A549 (cell line): ENCODE data around the gene VPS13A. TPM values are rescaled to one million over a fixed set of nuclear protein-coding genes. Genes with fewer than 3 reads are reported as not detected.
"Not testable (repeated sequence)": the region's sequence is repeated elsewhere in the genome, so short reads cannot be mapped to it uniquely, and the experiment has no call there.

Experiments
- ATAC-seq, 2 experiments: fragments of 200-7000 bp in 1 of 2; fragments of >200 bp in 1 of 2; cut with Nextera tagmentation in 1 of 2; cut with Tn5 transposase in 1 of 2; 3 replicates each; pipeline versions ENCODE4 v1.8.0 to v1.9.1; 2018 to 2020; ENCODE audit warnings: mild to moderate bottlenecking in 1 of 2, moderate library complexity in 1 of 2
- CTCF ChIA-PET: fragments of 300-600 bp; sonication (Branson Sonifier 250); formaldehyde crosslinking; extraction: SDS; loops from one replicate; lab custom pipeline; 2021; ENCODE audit warnings: antibody characterized with exemption, inconsistent platforms; lab: Yijun Ruan, JAX
- POLR2A ChIA-PET: fragments of 350-600 bp; formaldehyde crosslinking; extraction: SDS; loops from one replicate; lab custom pipeline; 2021; ENCODE audit warnings: antibody characterized with exemption, inconsistent platforms; lab: Yijun Ruan, JAX
- DNase-seq, 2 experiments: peaks; one replicate each; pipeline versions ENCODE4 v3.0.0 to v3.0.0-alpha.2; 2011 to 2016; ENCODE audit warnings: low read depth in 1 of 2, low spot score in 1 of 2
- FAIRE-seq: peaks from 2 replicates; lab custom pipeline; 2011; peaks lifted over from hg19 to GRCh38; lab: Jason Lieb, UNC
- H3K27ac ChIP-seq, 2 experiments: fragments of >200 bp; sonication (Bioruptor Twin); formaldehyde crosslinking; 3 replicates each; pipeline ENCODE4 v1.5.1; 2016 to 2017
- H3K4me1 ChIP-seq: fragments of >200 bp; sonication (Bioruptor Twin); formaldehyde crosslinking; 3 replicates; pipeline ENCODE4 v1.6.1; 2016
- H3K4me2 ChIP-seq: fragments of >200 bp; sonication (Bioruptor Twin); formaldehyde crosslinking; 3 replicates; pipeline ENCODE4 v1.6.1; 2016
- H3K4me3 ChIP-seq: fragments of >200 bp; sonication (Bioruptor Twin); formaldehyde crosslinking; 3 replicates; pipeline ENCODE4 v1.5.1; 2016
- H3K9me3 ChIP-seq: fragments of >200 bp; sonication (Bioruptor Twin); formaldehyde crosslinking; 3 replicates; pipeline ENCODE4 v1.6.1; 2016
- CHD4 ChIP-seq: fragments of 200-600 bp; sonication (generic); IDR thresholded peaks from 2 replicates; pipeline ENCODE4 v1.6.1; 2016; ENCODE audit warnings: antibody characterized with exemption, mild to moderate bottlenecking, borderline replicate concordance
- CTCF ChIP-seq: fragments of >200 bp; sonication (Bioruptor Twin); formaldehyde crosslinking; IDR thresholded peaks from 3 replicates; pipeline ENCODE4 v1.5.1; 2016
- GATA3 ChIP-seq: IDR thresholded peaks from 2 replicates; pipeline ENCODE4 v1.6.1; 2012; ENCODE audit warnings: borderline replicate concordance
- HES2 ChIP-seq: fragments of >200 bp; sonication (Bioruptor Twin); formaldehyde crosslinking; IDR thresholded peaks from 2 replicates; pipeline ENCODE4 v1.6.1; 2016
- HEYL ChIP-seq: fragments of 250-450 bp; sonication (Bioruptor Pico); IDR thresholded peaks from 2 replicates; pipeline ENCODE4 v1.8.0; 2021; ENCODE audit warnings: mild to moderate bottlenecking, moderate library complexity
- JUN ChIP-seq, 2 experiments: fragments of >200 bp; sonication (Bioruptor Twin); formaldehyde crosslinking; IDR thresholded peaks; 2 replicates in 1 of 2; 3 replicates in 1 of 2; pipeline ENCODE4 v1.6.1; 2016 to 2017
- JUNB ChIP-seq: fragments of >200 bp; sonication (Bioruptor Twin); formaldehyde crosslinking; IDR thresholded peaks from 2 replicates; pipeline ENCODE4 v1.6.1; 2016
- KDM5A ChIP-seq: fragments of 200-600 bp; sonication (generic); IDR thresholded peaks from 2 replicates; pipeline ENCODE4 v1.6.1; 2016; ENCODE audit warnings: antibody characterized with exemption, mild to moderate bottlenecking
- MAFK ChIP-seq: fragments of 450-650 bp; IDR thresholded peaks from 2 replicates; pipeline ENCODE4 v1.6.1; 2014; ENCODE audit not compliant: partially characterized antibody
- MAZ ChIP-seq: fragments of 150-350 bp; IDR thresholded peaks from 2 replicates; pipeline ENCODE4 v1.6.1; 2014; ENCODE audit warnings: antibody characterized with exemption, low read depth, low read length, borderline replicate concordance
- NPAS2 ChIP-seq: fragments of 250-450 bp; sonication (Bioruptor Pico); IDR thresholded peaks from 2 replicates; pipeline ENCODE4 v1.8.0; 2022; ENCODE audit warnings: mild to moderate bottlenecking, moderate library complexity, borderline replicate concordance
- POLR2A ChIP-seq: IDR thresholded peaks from 2 replicates; pipeline ENCODE4 v1.6.1; 2012; ENCODE audit warnings: mild to moderate bottlenecking, low read length
- RAD21 ChIP-seq, 2 experiments: fragments of >200 bp in 1 of 2; sonication (Bioruptor Twin) in 1 of 2; formaldehyde crosslinking in 1 of 2; IDR thresholded peaks in 1 of 2; conservative IDR thresholded peaks in 1 of 2; 2 replicates in 1 of 2; 3 replicates in 1 of 2; pipeline ENCODE4 v1.6.1; 2012 to 2018; ENCODE audit warnings: inconsistent platforms in 1 of 2
- TFCP2L1 ChIP-seq: fragments of 250-450 bp; sonication (Bioruptor Pico); IDR thresholded peaks from 2 replicates; pipeline ENCODE4 v1.5.0; 2021; ENCODE audit warnings: mild to moderate bottlenecking
- TP53 ChIP-seq: fragments of 250-450 bp; sonication (Bioruptor Pico); IDR thresholded peaks from 2 replicates; pipeline ENCODE4 v1.5.0; 2021; ENCODE audit warnings: mild to moderate bottlenecking, moderate library complexity
- USF2 ChIP-seq: fragments of 450-650 bp; IDR thresholded peaks from 2 replicates; pipeline ENCODE4 v1.6.1; 2014; ENCODE audit warnings: antibody characterized with exemption
- ZSCAN20 ChIP-seq: fragments of 250-450 bp; sonication (Bioruptor Pico); IDR thresholded peaks from 2 replicates; pipeline ENCODE4 v1.8.0; 2022; ENCODE audit warnings: mild to moderate bottlenecking, moderate library complexity
- WGBS: methylation state at CpG from one replicate; pipeline ENCODE4 v1.1.6; 2017; ENCODE audit errors: missing lambda C conversion rate; 5-methylcytosine and 5-hydroxymethylcytosine counted together
- polyA plus RNA-seq, 4 experiments: library from polyadenylated mRNA; depleted of rRNA in 3 of 4; stranded (reverse); fragments of >200 nt; fragmentation: RNase III in 1 of 4; extraction: RNeasy Plus Mini Kit Qiagen cat#74134 plus additional on column Dnase treatment in 1 of 4; gene quantifications; 2 replicates in 3 of 4; 3 replicates in 1 of 4; pipeline ENCODE4 v1.2.3, GENCODE V29; 2011 to 2017
- TF ChIP-seq, protein P1 (sequence below): IDR thresholded peaks from 2 replicates; pipeline ENCODE4 v1.6.1; 2012; ENCODE audit warnings: low read depth, borderline replicate concordance
- TF ChIP-seq, protein P2 (sequence below): fragments of 150-350 bp; IDR thresholded peaks from 2 replicates; pipeline ENCODE4 v1.6.1; 2014; ENCODE audit warnings: low read depth, mild to moderate bottlenecking, low read length
- TF ChIP-seq, protein P3 (sequence below): fragments of 200-600 bp; sonication (generic); IDR thresholded peaks from 2 replicates; pipeline ENCODE4 v1.6.1; 2016; ENCODE audit warnings: antibody characterized with exemption, mild to moderate bottlenecking, moderate library complexity

The VPS13A gene
- polyA plus RNA-seq, 2 of the 4 experiments (the other 2 are of a cell fraction) = 12.3 to 66.6 TPM

GRCh38 chr9:77391834-77392233, 214.5 kb downstream of the VPS13A start:
- H3K4me3 ChIP-seq = no peak overlapping the region
- POLR2A ChIA-PET = no interaction called here
- H3K9me3 ChIP-seq = no peaks in the 10 kb centered on the region
- no peak for ATAC-seq
- no peak overlapping the region for H3K4me2 ChIP-seq
- FAIRE-seq = no peak
- WGBS = 94% methylated on average over 3 of the region's 3 CpGs
- H3K4me1 ChIP-seq = no peaks in the 10 kb centered on the region
- CTCF ChIA-PET = no interaction called here
- no peak for TF ChIP-seq TP53
- TF ChIP-seq KDM5A = no peak
- TF ChIP-seq RAD21 (conservative IDR thresholded peaks at IDR 0.05 in 1 of 2, IDR thresholded peaks at IDR 0.05 in 1 of 2) = no peak
- no peak for TF ChIP-seq USF2
- no peak for TF ChIP-seq GATA3
- no peak for TF ChIP-seq TFCP2L1
- no peak for TF ChIP-seq CHD4
- no peak for TF ChIP-seq HEYL (CRISPR knock-in tag)
- TF ChIP-seq, protein P1, sequence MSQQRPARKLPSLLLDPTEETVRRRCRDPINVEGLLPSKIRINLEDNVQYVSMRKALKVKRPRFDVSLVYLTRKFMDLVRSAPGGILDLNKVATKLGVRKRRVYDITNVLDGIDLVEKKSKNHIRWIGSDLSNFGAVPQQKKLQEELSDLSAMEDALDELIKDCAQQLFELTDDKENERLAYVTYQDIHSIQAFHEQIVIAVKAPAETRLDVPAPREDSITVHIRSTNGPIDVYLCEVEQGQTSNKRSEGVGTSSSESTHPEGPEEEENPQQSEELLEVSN = no peak
- no peak for DNase-seq
- H3K27ac ChIP-seq = no peak overlapping the region

DNA sequence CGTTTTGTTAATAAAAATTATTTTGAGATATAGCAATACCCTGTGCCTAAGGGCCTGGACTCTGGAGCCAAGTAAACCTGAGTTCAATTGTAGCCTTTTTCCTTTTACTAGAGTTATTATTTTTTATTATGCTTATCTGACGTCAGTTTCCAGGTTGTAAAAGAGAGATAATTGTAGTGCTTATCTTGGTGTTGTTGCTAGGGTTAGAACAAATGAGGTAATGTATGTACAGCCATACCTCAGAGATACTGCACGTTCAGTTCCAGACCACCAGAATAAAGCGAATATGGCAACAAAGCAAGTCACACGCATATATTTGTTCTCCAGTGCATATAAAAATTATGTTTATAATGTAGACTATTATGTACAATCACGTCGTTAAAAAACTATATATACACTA, 215.0 kb downstream of the VPS13A start:
- no peaks in the 10 kb centered on the region for H3K9me3 ChIP-seq
- H3K4me3 ChIP-seq = no peak overlapping the region
- ChIA-PET POLR2A (no interaction called here), CTCF (no interaction called here)
- no peak for ATAC-seq
- H3K4me2 ChIP-seq = no peak overlapping the region
- TF ChIP-seq, protein P2, sequence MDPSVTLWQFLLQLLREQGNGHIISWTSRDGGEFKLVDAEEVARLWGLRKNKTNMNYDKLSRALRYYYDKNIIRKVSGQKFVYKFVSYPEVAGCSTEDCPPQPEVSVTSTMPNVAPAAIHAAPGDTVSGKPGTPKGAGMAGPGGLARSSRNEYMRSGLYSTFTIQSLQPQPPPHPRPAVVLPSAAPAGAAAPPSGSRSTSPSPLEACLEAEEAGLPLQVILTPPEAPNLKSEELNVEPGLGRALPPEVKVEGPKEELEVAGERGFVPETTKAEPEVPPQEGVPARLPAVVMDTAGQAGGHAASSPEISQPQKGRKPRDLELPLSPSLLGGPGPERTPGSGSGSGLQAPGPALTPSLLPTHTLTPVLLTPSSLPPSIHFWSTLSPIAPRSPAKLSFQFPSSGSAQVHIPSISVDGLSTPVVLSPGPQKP = no peak
- no peak for TF ChIP-seq NPAS2 (CRISPR knock-in tag)
- TF ChIP-seq MAFK = no peak
- no peak for TF ChIP-seq CTCF
- TF ChIP-seq JUN (IDR thresholded peaks at IDR 0.05) = no peak
- no peak for TF ChIP-seq MAZ
- H3K4me1 ChIP-seq = no peaks in the 10 kb centered on the region
- no peak for FAIRE-seq
- H3K27ac ChIP-seq = no peak overlapping the region
- WGBS = 83% methylated on average over 7 of the region's 7 CpGs
- DNase-seq = no peak

- FAIRE-seq, ATAC-seq, H3K4me3 ChIP-seq, H3K4me1 ChIP-seq, H3K9me3 ChIP-seq, H3K27ac ChIP-seq, DNase-seq, POLR2A ChIA-PET, H3K4me2 ChIP-seq: not testable (repeated sequence)
- CTCF ChIA-PET = interaction anchor here (1.3 kb wide), 1 partner anchor 58 kb away, joined by 4 read pairs; no protein-coding TSS in a partner anchor
- WGBS = 91% methylated on average over 9 of the region's 9 CpGs
Observed at GRCh38 chr9:77398581-77398980, 221.2 kb downstream of the VPS13A start.

DNA sequence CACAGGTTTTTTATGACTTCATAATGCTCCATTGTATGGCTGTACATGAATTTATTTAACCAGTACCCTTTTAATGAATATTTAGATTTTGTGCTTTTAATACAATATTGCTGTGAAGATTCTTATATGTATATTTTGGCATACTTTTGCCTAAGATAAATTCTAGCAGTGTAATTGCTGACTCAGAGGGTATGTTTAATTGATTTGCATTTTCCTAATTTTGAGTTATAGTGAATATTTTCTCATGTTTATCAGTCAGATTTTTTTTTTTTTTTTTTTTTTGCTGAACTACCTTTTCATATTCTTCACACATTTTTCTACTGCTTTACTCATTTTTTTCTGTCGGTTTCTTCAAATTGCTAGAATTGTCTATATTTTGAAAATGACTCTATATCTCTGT, 222.6 kb downstream of the VPS13A start:
- H3K27ac ChIP-seq = no peak overlapping the region
- 95% methylated on average over 1 of the region's 1 CpG for WGBS
- no peak overlapping the region for H3K4me2 ChIP-seq
- ATAC-seq = no peak
- H3K9me3 ChIP-seq = no peaks in the 10 kb centered on the region
- POLR2A ChIA-PET = no interaction called here
- H3K4me3 ChIP-seq = no peak overlapping the region
- H3K4me1 ChIP-seq = no peaks in the 10 kb centered on the region
- CTCF ChIA-PET = no interaction called here
- DNase-seq = no peak
- FAIRE-seq = no peak
- TF ChIP-seq, protein P1 = no peak
- TF ChIP-seq TP53 = no peak
- TF ChIP-seq TFCP2L1 = no peak
- no peak for TF ChIP-seq HES2
- TF ChIP-seq JUNB = no peak
- TF ChIP-seq, protein P3, sequence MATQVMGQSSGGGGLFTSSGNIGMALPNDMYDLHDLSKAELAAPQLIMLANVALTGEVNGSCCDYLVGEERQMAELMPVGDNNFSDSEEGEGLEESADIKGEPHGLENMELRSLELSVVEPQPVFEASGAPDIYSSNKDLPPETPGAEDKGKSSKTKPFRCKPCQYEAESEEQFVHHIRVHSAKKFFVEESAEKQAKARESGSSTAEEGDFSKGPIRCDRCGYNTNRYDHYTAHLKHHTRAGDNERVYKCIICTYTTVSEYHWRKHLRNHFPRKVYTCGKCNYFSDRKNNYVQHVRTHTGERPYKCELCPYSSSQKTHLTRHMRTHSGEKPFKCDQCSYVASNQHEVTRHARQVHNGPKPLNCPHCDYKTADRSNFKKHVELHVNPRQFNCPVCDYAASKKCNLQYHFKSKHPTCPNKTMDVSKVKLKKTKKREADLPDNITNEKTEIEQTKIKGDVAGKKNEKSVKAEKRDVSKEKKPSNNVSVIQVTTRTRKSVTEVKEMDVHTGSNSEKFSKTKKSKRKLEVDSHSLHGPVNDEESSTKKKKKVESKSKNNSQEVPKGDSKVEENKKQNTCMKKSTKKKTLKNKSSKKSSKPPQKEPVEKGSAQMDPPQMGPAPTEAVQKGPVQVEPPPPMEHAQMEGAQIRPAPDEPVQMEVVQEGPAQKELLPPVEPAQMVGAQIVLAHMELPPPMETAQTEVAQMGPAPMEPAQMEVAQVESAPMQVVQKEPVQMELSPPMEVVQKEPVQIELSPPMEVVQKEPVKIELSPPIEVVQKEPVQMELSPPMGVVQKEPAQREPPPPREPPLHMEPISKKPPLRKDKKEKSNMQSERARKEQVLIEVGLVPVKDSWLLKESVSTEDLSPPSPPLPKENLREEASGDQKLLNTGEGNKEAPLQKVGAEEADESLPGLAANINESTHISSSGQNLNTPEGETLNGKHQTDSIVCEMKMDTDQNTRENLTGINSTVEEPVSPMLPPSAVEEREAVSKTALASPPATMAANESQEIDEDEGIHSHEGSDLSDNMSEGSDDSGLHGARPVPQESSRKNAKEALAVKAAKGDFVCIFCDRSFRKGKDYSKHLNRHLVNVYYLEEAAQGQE = no peak
- no peak for TF ChIP-seq POLR2A
- TF ChIP-seq ZSCAN20 (CRISPR knock-in tag) = no peak
